SJSA1 (cell line): Measurements from ENCODE around the gene LSP1. TPM values are rescaled to one million over a fixed set of nuclear protein-coding genes. Genes with fewer than 3 reads are reported as not detected.

Experiments
- DNase-seq, 2 experiments: peaks; one replicate each; pipeline ENCODE4 v3.0.0-alpha.2; 2015 to 2020; ENCODE audit warnings: low spot score in 2 of 2, low read depth in 1 of 2
- H3K27ac ChIP-seq: fragments of 250-450 bp; sonication (Bioruptor Pico); 2 replicates; pipeline ENCODE4 v1.5.1; 2020; ENCODE audit warnings: mild to moderate bottlenecking, moderate library complexity
- H3K27me3 ChIP-seq: fragments of 250-450 bp; sonication (Bioruptor Pico); replicated peaks from 2 replicates; pipeline ENCODE4 v1.5.1; 2020; ENCODE audit warnings: mild to moderate bottlenecking, moderate library complexity
- H3K36me3 ChIP-seq: fragments of 250-450 bp; sonication (Bioruptor Pico); 2 replicates; pipeline ENCODE4 v1.5.1; 2020; ENCODE audit warnings: mild to moderate bottlenecking
- H3K4me1 ChIP-seq: fragments of 250-450 bp; sonication (Bioruptor Pico); replicated peaks from 2 replicates; pipeline ENCODE4 v1.6.1; 2021; ENCODE audit warnings: mild to moderate bottlenecking
- H3K4me3 ChIP-seq: fragments of 250-450 bp; sonication (Bioruptor Pico); 2 replicates; pipeline ENCODE4 v1.5.1; 2020; ENCODE audit warnings: mild to moderate bottlenecking
- H3K9me3 ChIP-seq: fragments of 250-450 bp; sonication (Bioruptor Pico); replicated peaks from 2 replicates; pipeline ENCODE4 v1.5.1; 2020; ENCODE audit warnings: mild to moderate bottlenecking
- total RNA-seq: library from RNA; depleted of rRNA; stranded (reverse); fragments of >200 nt; shearing (Covaris generic); gene quantifications from 2 replicates; pipeline ENCODE4 v1.2.3, GENCODE V29; 2014

Gene LSP1
- total RNA-seq, 1 experiment from 2014 or later: 0.50 TPM

- Histone ChIP-seq H3K27ac (no peak overlapping the region; the same call in 1 of the 2 replicates), H3K4me1 (peaks cover 27% of the 10 kb centered on the region), H3K27me3 (peaks cover 5% of the 10 kb centered on the region; the same call in 1 of the 2 replicates), H3K9me3 (no peaks in the 10 kb centered on the region), H3K4me3 (no peak overlapping the region), H3K36me3 (no peaks in the 10 kb centered on the region)
- no peak for DNase-seq
Observed at GRCh38 chr11:1920128-1920908, 67.4 kb downstream of the LSP1 start.

DNA sequence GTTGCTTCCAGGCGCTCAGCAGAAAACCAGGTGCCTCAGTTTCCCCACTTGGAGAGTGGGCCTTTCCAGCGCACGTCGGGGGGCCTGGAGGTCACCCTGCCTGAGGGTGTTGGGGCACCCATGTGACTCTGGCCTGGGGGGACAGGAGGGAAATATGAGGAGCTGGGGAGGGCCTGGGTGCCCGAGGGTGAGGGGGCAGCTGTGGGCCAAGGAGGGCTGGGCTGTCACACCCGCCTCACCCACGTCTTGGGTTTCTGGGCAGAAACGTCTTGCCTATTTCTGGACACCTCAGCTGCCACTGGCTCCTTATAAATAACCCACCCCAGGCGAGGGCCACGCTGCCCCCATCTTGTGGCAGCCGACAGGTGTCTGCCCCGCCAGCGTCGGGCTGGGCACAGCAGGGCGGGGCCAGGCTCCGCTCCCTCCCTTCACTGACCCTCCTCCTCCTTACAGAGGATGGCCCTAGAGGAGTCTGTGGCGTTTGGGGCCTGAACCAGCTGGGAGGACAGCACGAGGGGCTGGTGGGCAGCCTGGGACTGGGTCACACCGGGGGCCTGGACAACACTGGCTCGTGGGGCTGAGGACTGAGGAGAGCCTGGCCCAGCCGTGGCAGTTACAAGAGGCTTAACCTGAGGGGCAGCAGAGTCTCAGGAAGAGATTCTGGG is 68.2 kb downstream of the LSP1 start:
- no peak for DNase-seq
- Histone ChIP-seq H3K27me3 (peaks cover 5% of the 10 kb centered on the region; the same call in 1 of the 2 replicates), H3K36me3 (no peaks in the 10 kb centered on the region), H3K9me3 (no peaks in the 10 kb centered on the region), H3K4me1 (peaks cover 29% of the 10 kb centered on the region), H3K4me3 (no peak overlapping the region), H3K27ac (peak overlapping the region; percentile 90)

- H3K36me3 ChIP-seq: no peaks in the 10 kb centered on the region
- no peak overlapping the region for H3K4me3 ChIP-seq
- no peaks in the 10 kb centered on the region for H3K9me3 ChIP-seq
- peaks cover 36% of the 10 kb centered on the region for H3K4me1 ChIP-seq
- H3K27me3 ChIP-seq: peaks cover 5% of the 10 kb centered on the region; the same call in 1 of the 2 replicates
- peak overlapping the region; percentile 90 for H3K27ac ChIP-seq
- DNase-seq: peak; percentile 67 to 68
Observed at GRCh38 chr11:1921574-1922141, 68.8 kb downstream of the LSP1 start.

DNA sequence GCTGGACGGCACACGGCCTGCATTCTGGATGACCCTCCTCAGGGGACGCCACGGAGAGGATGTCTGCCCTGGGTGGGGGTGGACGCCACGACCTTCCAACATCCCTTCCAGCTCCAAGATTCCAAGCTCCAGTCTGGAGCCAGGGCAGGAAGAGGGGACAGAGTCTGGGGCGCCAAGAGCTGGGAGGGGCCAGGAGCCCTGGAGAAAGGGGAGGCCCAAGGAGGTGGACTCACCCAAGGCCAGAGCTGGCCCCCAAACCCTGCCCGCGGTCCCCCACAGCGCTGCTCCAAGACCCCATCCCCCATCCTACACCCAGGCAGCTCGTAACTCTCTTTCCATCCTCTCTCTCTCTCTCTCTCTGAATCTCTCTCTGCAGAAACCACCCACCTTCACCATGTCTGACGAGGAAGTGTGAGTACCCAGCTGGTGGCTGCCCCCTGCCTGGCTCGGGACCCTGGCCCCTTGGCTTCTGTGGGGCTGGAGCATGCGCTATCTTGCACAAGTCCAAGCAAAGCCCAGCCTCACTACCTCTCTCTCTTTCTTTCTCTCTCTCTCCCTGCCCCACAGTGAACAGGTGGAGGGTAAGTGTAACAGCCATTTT is 69.7 kb downstream of the LSP1 start:
- H3K36me3 ChIP-seq: no peaks in the 10 kb centered on the region
- H3K27ac ChIP-seq: peak overlapping the region; percentile 90
- no peak for DNase-seq
- no peaks in the 10 kb centered on the region for H3K9me3 ChIP-seq
- peaks cover 5% of the 10 kb centered on the region; the same call in 1 of the 2 replicates for H3K27me3 ChIP-seq
- peaks cover 45% of the 10 kb centered on the region for H3K4me1 ChIP-seq
- H3K4me3 ChIP-seq: no peak overlapping the region

DNA sequence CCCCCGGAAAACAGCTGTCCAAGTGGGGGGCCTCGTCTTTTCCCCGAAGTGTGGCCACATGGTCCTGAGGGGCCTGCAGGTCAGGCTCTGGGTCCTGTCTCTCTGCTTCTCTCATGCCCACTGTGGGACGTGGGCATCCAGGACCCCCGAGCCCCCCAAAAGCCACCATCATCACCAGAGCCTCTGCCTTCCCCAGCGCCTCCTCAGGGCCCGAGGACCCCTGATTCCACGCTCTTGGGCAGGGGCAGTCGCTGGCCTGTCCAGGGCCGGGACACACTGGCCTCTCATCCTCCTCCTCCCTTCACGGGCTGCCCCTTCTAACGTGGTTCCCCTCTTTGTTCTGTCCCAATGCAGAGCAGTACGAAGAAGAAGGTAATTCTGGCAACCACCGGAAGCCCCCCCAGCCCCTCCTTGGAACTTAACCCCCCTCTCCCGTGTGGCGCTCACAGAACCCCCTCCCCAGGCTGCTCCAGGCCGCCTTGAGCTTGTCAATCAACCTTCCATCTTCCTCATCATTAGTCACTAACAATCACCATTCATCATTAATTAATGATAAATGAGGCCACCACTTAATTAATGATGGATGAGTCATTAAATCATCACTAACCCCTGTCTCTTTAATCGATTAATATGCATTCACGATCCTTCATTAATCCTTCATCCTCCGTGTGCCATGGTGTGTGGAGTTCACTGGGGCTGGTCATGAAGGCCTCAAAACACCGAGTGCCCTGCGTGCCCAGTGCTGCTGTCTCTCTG is 70.5 kb downstream of the LSP1 start:
- H3K9me3 ChIP-seq: no peaks in the 10 kb centered on the region
- no peak for DNase-seq
- H3K27ac ChIP-seq: no peak overlapping the region
- peaks cover 53% of the 10 kb centered on the region for H3K4me1 ChIP-seq
- H3K36me3 ChIP-seq: no peaks in the 10 kb centered on the region
- H3K27me3 ChIP-seq: peaks cover 5% of the 10 kb centered on the region; the same call in 1 of the 2 replicates
- no peak overlapping the region for H3K4me3 ChIP-seq

DNA sequence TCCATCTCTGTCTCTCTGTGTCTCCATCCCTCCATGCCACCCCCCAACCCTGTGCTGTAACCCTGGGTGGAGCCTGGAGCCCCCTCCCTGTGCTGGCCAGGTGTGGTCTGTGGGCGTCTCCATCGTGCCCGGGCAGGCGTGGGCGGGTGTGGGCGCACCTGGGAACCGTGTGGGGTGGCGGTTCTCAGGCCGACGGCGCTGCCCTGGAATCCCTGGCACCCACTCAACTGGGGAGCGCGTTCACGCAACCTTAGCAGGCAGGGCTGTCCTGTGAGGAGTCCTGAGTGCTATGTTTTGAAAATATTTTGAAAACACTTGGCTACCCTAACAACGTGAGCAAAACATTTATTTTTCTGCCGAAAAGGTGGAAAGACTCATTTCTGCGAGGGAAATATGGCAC is 71.3 kb downstream of the LSP1 start:
- Histone ChIP-seq H3K36me3 (no peaks in the 10 kb centered on the region), H3K4me3 (no peak overlapping the region), H3K9me3 (no peaks in the 10 kb centered on the region), H3K4me1 (peaks cover 61% of the 10 kb centered on the region), H3K27ac (no peak overlapping the region), H3K27me3 (peaks cover 5% of the 10 kb centered on the region; the same call in 1 of the 2 replicates)
- no peak for DNase-seq

- Histone ChIP-seq H3K27ac (no peak overlapping the region), H3K4me1 (peaks cover 61% of the 10 kb centered on the region), H3K27me3 (peaks cover 5% of the 10 kb centered on the region; the same call in 1 of the 2 replicates), H3K9me3 (no peaks in the 10 kb centered on the region), H3K36me3 (no peaks in the 10 kb centered on the region), H3K4me3 (no peak overlapping the region)
- no peak for DNase-seq
Observed at GRCh38 chr11:1924646-1925372, 71.9 kb downstream of the LSP1 start.

DNA sequence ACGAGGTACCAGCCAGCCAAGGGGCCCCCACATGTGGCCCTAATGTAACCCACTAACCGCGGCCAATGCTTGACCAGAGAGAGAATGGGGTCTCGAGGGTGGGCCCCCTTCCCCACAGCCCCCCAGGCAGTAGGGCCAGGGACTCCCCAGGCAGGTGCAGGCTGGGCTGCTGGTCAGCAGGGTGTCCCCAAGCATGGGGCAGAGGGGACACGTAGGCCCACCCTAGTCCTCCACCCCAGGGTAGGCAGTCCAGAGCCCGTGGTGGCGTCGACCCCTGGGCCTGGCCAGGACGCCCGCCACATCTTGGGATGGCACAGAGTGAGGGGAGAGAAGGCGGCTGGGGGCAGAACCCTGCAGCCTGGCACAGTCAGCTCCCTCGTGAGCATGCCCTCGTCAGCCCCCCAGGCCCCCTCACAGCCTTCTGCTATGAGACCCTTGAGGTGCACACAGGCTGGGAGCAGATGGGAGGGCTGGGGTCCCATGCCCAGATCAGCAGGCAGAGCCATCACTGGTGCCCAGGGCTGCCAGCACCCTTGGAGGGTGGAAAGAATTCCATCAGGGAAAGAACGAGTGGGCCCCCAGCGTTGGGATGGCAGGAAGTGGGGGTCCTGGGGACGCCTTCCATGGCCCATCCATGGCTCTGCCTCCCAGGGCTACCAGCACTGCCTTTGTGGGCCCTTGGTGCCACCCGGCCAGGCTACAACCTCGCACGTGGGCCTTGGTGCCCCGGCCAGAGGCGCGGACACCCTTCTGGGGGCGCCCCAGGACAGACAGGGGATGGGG is 72.7 kb downstream of the LSP1 start:
- Histone ChIP-seq H3K27me3 (peaks cover 5% of the 10 kb centered on the region; the same call in 1 of the 2 replicates), H3K4me3 (no peak overlapping the region), H3K36me3 (no peaks in the 10 kb centered on the region), H3K4me1 (peaks cover 61% of the 10 kb centered on the region), H3K9me3 (no peaks in the 10 kb centered on the region), H3K27ac (no peak overlapping the region)
- DNase-seq: no peak

GRCh38 chr11:1926156-1927025 is 73.5 kb downstream of the LSP1 start:
- H3K4me1 ChIP-seq: peaks cover 57% of the 10 kb centered on the region
- peak overlapping the region; percentile 78 for H3K27ac ChIP-seq
- peaks cover 5% of the 10 kb centered on the region; the same call in 1 of the 2 replicates for H3K27me3 ChIP-seq
- H3K4me3 ChIP-seq: no peak overlapping the region
- no peaks in the 10 kb centered on the region for H3K36me3 ChIP-seq
- DNase-seq: no peak
- H3K9me3 ChIP-seq: no peaks in the 10 kb centered on the region

DNA sequence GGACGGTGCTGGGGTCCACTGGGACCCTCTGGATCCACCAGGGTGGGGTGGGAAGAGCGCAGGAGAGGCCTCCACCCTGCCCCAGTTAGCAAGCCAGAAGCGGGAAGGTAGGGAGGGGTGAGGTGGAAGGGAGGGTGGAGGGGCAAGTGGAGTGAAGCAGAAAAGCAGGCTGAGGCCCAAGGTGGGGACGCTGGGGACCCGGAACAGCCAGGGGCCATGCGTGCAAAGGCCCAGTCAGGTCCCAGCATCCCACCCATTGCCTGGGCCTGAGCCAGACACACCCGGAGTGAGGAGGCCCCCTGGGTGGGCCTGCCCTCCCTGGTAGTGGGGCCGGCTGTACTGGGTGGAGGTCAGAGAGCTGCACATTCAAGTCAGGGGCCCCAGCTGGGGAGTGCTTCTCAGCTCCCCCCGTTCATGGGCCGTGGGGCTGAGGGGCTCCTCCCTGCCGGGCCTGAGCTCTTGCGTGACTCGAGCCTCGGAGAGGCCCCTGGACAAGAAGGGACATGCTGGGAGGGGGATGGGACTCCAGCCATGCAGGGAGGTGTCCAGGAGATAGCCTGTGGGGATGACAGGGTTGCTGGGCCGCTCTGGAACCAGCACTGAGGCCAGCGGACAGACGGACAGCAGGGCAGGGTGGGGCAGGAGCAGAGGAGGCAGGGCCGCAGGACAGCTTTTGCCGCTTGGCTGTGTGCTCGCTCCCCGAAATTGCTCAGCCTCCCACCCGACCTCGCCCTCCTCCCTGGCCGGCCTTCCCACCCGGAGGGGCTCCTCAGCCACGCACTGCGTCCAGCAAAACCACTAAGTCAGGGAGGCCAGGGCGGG is 74.4 kb downstream of the LSP1 start:
- Histone ChIP-seq H3K36me3 (no peaks in the 10 kb centered on the region), H3K4me3 (no peak overlapping the region), H3K9me3 (no peaks in the 10 kb centered on the region), H3K27ac (peak overlapping the region; percentile 78), H3K4me1 (peaks cover 57% of the 10 kb centered on the region), H3K27me3 (peaks cover 5% of the 10 kb centered on the region; the same call in 1 of the 2 replicates)
- DNase-seq: peak; percentile 89 to 94
